Heart left ventricle (tissue), 13 donors: ENCODE results near the gene TPK1.

Experiments used
- CTCF ChIP-seq, 12 donors: fragments of 200-600 bp; sonication (generic) in 4 of 12; IDR thresholded peaks; one replicate each; pipeline versions ENCODE4 v1.5.0 to v1.8.0; 2018 to 2022; ENCODE audit warnings: antibody characterized with exemption in 12 of 12, mild to moderate bottlenecking in 5 of 12
- POLR2A ChIP-seq, 2 donors: fragments of 450-650 bp; IDR thresholded peaks; one replicate each; pipeline ENCODE4 v1.6.1; 2017; ENCODE audit warnings: antibody characterized with exemption in 2 of 2, mild to moderate bottlenecking in 2 of 2, moderate library complexity in 2 of 2
- donor health status: ischemic (EF 13 %, LVEDD 7.1; RV severe dilation, severe dysfunction).
- donor health status: DM: no; HTN: yes; CAD: no.
- donor health status: DM: no; HTN: no; CAD: no.
- donor health status: ischemic (EF 25% LVEDD 6.9; RV normal size, moderate dysfunction).
- donor health status: ischemic (EF 25% LVEDD 5.7; RV mildly dilated, moderate dysfunction).
- donor health status: ischemic (EF 35%, LVEDD 5.7; RV mildly dilated, moderate dysfunction).
- donor health status: nonischemic (EF 11% LVEDD 7.7; RV severe dilation, severe dysfunction).
- donor health status: DM: yes; HTN: yes; CAD: no.
- donor health status: PGD.
- donor health status: ischemic (EF 29% LVEDD 5.4; RV normal size, mild dysfunction).
- donor health status: nonischemic (EF 23%, LVEDD 6.1; RV moderate dilation, normal function).

GRCh38 chr7:144821067-144821466 is 14.8 kb downstream of the TPK1 start:
- TF ChIP-seq CTCF (IDR thresholded peaks at IDR 0.05) (no peak), POLR2A (IDR thresholded peaks at IDR 0.05) (no peak)
